ENCODE measurements around the gene SLC6A20. TPM values are rescaled to one million over a fixed set of nuclear protein-coding genes. Genes with fewer than 3 reads are reported as not detected.

The SLC6A20 gene
- total RNA-seq, 8 experiments from 2014 or later, result 0.05 to 7.2 (median 0.34) TPM

- no peaks in the 10 kb centered on the region for H3K4me1 ChIP-seq (replicated peaks in 1 of 2)
- H3K27ac ChIP-seq, result no peak overlapping the region
- peak in 1 of 8 experiments; percentile 8 for ATAC-seq (replicated peaks in 6 of 8)
- no peak overlapping the region for H3K4me3 ChIP-seq
- 73 to 100% (median 100%) methylated on average over 3 of the region's 3 CpGs; no CpG with 5 or more reads in 1 of the 10 experiments for WGBS, 10 experiments
- in situ Hi-C loops (cut with MboI; ENCODE audit: low pct_unique_long_range_greater_than_20kb in 2 of 9, low sequenced_read_pairs in 9 of 9, unreplicated experiment in 9 of 9), result no loop called here
Measured at GRCh38 chr3:45716790-45717336, 79.5 kb downstream of the SLC6A20 start.

DNA sequence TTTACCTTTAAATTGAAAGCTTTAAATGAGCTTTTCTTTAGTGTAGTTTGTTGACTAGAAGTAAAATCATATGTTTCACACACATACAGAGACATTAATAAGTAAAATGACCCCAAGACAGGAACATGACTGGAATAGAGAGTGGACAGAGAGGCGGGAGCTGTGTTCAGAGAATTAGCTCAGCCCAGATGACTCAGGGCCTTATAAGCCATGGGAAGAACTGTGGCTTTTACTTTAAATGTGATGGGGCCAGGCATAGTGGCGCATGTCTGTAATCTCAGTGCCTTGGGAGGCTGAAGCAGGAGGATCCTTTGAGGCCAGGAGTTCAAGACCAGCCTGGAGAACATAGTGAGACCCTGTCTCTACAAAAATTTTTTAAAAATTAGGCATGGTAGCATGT lies 80.4 kb downstream of the SLC6A20 start:
- in situ Hi-C loops (cut with MboI; ENCODE audit: low pct_unique_long_range_greater_than_20kb in 2 of 9, low sequenced_read_pairs in 9 of 9, unreplicated experiment in 9 of 9), result no loop called here
- peak in 2 of 8 experiments; percentile 11 to 46 for ATAC-seq (replicated peaks in 6 of 8)
- no peak overlapping the region for H3K27ac ChIP-seq

DNA sequence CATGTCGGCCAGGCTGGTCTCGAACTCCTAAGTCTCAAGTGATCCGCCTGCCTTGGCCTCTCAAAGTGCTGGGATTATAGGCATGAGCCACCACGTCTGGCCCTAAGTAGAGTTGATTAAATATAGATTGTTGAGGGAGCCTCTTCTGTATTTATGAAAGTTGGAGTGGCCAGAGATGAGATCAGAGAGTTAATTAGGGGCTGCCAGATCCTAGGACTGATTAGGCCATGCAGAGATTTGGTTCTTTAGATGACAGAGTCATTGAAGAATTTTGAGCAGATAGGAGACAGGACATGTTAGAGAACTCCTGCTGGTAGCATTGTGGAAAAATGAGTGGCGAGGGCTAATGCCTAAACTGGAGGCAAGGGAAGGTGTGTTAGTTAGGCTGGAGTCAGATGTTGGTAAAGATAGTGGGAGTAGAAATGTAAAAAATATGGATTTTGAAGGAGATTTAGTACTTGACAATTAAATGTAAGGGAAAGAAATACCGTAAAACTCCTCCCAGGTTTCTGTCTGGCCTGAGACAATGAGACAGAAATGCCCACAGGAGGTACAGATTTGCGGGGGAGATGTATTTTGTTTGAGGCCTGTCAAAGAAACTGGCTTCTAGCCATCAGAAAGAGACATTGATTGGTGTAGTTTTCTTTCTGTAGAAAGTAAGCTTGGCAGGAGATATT lies 83.8 kb downstream of the SLC6A20 start:
- ATAC-seq (replicated peaks in 6 of 8), result no peak
- WGBS, 10 experiments, result 73 to 100% (median 94%) methylated on average over 1 to 7 of the region's 7 CpGs
- H3K27ac ChIP-seq, result no peak overlapping the region
- H3K4me3 ChIP-seq, result no peak overlapping the region
- in situ Hi-C loops (cut with MboI; ENCODE audit: low pct_unique_long_range_greater_than_20kb in 2 of 9, low sequenced_read_pairs in 9 of 9, unreplicated experiment in 9 of 9), result no loop called here
- H3K4me1 ChIP-seq (replicated peaks in 1 of 2), result no peaks in the 10 kb centered on the region

More for the DNA sequence above, 80.4 kb downstream of the SLC6A20 start:
- Histone ChIP-seq H3K4me3 (no peak overlapping the region), H3K4me1 (replicated peaks in 1 of 2) (no peaks in the 10 kb centered on the region)
- WGBS, 10 experiments, result 43 to 86% (median 82%) methylated on average over 1 to 2 of the region's 2 CpGs; no CpG with 5 or more reads in 4 of the 10 experiments

DNA sequence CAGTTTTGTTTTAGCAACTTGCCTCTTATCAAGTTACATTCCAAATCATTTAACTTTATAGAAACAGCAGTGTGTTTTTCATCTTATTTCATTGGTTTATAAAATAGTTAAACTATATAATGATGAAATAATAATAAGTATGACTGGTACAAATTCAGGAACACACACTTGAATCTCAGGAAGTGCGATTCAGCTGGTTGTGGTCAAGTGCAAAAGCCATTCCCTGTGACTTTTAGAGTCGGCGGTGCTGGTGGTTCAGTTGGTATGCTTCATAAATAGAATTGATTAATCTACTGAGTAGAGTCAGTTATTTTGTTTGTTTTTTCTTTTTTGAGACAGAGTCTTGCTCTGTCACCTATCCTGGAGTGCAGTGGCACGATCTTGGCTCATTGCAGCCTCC lies 84.4 kb downstream of the SLC6A20 start:
- WGBS, 10 experiments, result 71 to 100% (median 98%) methylated on average over 1 to 4 of the region's 4 CpGs; no CpG with 5 or more reads in 2 of the 10 experiments
- Histone ChIP-seq H3K4me1 (replicated peaks in 1 of 2) (no peaks in the 10 kb centered on the region), H3K4me3 (no peak overlapping the region), H3K27ac (no peak overlapping the region)
- in situ Hi-C loops (cut with MboI; ENCODE audit: low pct_unique_long_range_greater_than_20kb in 2 of 9, low sequenced_read_pairs in 9 of 9, unreplicated experiment in 9 of 9), result no loop called here
- no peak for ATAC-seq (replicated peaks in 6 of 8)

GRCh38 chr3:45705839-45706808 lies 90.2 kb downstream of the SLC6A20 start:
- H3K4me3 ChIP-seq, result no peak overlapping the region
- in situ Hi-C loops (cut with MboI; ENCODE audit: low pct_unique_long_range_greater_than_20kb in 2 of 9, low sequenced_read_pairs in 9 of 9, unreplicated experiment in 9 of 9), result no loop called here
- no peak overlapping the region for H3K27ac ChIP-seq
- peak in 3 of 8 experiments; percentile 21 to 58 (median 27) for ATAC-seq (replicated peaks in 6 of 8)
- WGBS, 10 experiments, result 57 to 100% (median 69%) methylated on average over 1 to 2 of the region's 2 CpGs; no CpG with 5 or more reads in 3 of the 10 experiments
- peaks cover 2 to 7% of the 10 kb centered on the region in 2 donors for H3K4me1 ChIP-seq (replicated peaks in 1 of 2)

Other genes starting within 250 kb of the SLC6A20 start
- 10 to 100 TPM in 3 of 8 experiments, 1 to 10 TPM in 5; 3.3 to 18.0 (median 7.8) TPM for gene LIMD1, start 201.8 kb downstream of the SLC6A20 start, total RNA-seq
- 10 to 100 TPM; 22.4 to 78.7 (median 33.1) TPM for gene SACM1L, start 107.1 kb downstream of the SLC6A20 start, total RNA-seq
- gene LZTFL1, start 45.6 kb upstream of the SLC6A20 start, total RNA-seq, result 10 to 100 TPM in 4 of 8 experiments, 1 to 10 TPM in 4; 2.9 to 32.4 (median 12.6) TPM
- 1 to 10 TPM in 1 of 8 experiments, under 1 TPM in 6, not detected in 1; 0.14 to 1.4 (median 0.57) TPM for gene CCR9, start 90.0 kb upstream of the SLC6A20 start, total RNA-seq
- gene CXCR6, start 146.9 kb upstream of the SLC6A20 start, total RNA-seq, result 1 to 10 TPM in 2 of 8 experiments, under 1 TPM in 6; 0.16 to 5.3 (median 0.84) TPM
- gene FYCO1, start 199.3 kb upstream of the SLC6A20 start, total RNA-seq, result 10 to 100 TPM in 3 of 8 experiments, 1 to 10 TPM in 4, under 1 TPM in 1; 0.87 to 19.6 (median 5.6) TPM
- gene XCR1, start 230.9 kb upstream of the SLC6A20 start, total RNA-seq, result under 1 TPM in 6 of 8 experiments, not detected in 2; 0.04 to 0.71 (median 0.18) TPM

Data from motor neuron (in vitro differentiated cells).